Measurements from ENCODE around the gene ORMDL2. TPM values are rescaled to one million over a fixed set of nuclear protein-coding genes. Genes with fewer than 3 reads are reported as not detected.

ORMDL2 gene
- total RNA-seq, 2 donors from 2014 or later = 29.5 to 33.5 TPM

Other genes with a start within 250 kb of the ORMDL2 start
- not detected for gene OR2AP1, start 245.6 kb upstream of the ORMDL2 start, total RNA-seq
- gene OR10P1, start 181.1 kb upstream of the ORMDL2 start, total RNA-seq = not detected
- 1 to 10 TPM; 6.6 to 8.9 TPM for gene ITGA7, start 110.1 kb upstream of the ORMDL2 start, total RNA-seq
- gene BLOC1S1, start 102.0 kb upstream of the ORMDL2 start, total RNA-seq = 100 to 1,000 TPM; 116 to 121 TPM
- gene RDH5, start 97.6 kb upstream of the ORMDL2 start, total RNA-seq = 1 to 10 TPM; 7.3 to 9.3 TPM
- 100 to 1,000 TPM; 122 to 154 TPM for gene CD63, start 89.0 kb upstream of the ORMDL2 start, total RNA-seq
- 1 to 10 TPM; 3.4 to 4.8 TPM for gene GDF11, start 74.9 kb upstream of the ORMDL2 start, total RNA-seq
- 100 to 1,000 TPM; 106 to 127 TPM for gene SARNP, start 317 bp upstream of the ORMDL2 start, total RNA-seq
- gene DNAJC14, start 11.5 kb downstream of the ORMDL2 start, total RNA-seq = 10 to 100 TPM; 24.1 to 24.4 TPM
- gene MMP19, start 24.9 kb downstream of the ORMDL2 start, total RNA-seq = under 1 TPM; 0.41 to 0.81 TPM
- gene PYM1, start 109.9 kb downstream of the ORMDL2 start, total RNA-seq = 10 to 100 TPM; 35.1 to 36.6 TPM
- gene DGKA, start 113.1 kb downstream of the ORMDL2 start, total RNA-seq = 100 to 1,000 TPM; 343 to 396 TPM
- 1 to 10 TPM in 1 of 2 donors, under 1 TPM in 1; 1.00 to 1.9 TPM for gene PMEL, start 148.0 kb downstream of the ORMDL2 start, total RNA-seq
- 100 to 1,000 TPM in 1 of 2 donors, 10 to 100 TPM in 1; 89.2 to 103 TPM for gene CDK2, start 148.8 kb downstream of the ORMDL2 start, total RNA-seq
- gene RAB5B, start 156.0 kb downstream of the ORMDL2 start, total RNA-seq = 10 to 100 TPM; 49.4 to 56.6 TPM
- gene SUOX, start 179.2 kb downstream of the ORMDL2 start, total RNA-seq = 1 to 10 TPM; 7.8 to 9.9 TPM
- 10 to 100 TPM; 22.8 to 25.0 TPM for gene IKZF4, start 203.0 kb downstream of the ORMDL2 start, total RNA-seq
- 10 to 100 TPM; 23.0 to 28.9 TPM for gene RPS26, start 223.9 kb downstream of the ORMDL2 start, total RNA-seq